ENCODE data around the gene TM9SF1.
A peak's percentile ranks its signal among the peaks of the same experiment; 100 is the strongest.

Gene TM9SF1

DNA sequence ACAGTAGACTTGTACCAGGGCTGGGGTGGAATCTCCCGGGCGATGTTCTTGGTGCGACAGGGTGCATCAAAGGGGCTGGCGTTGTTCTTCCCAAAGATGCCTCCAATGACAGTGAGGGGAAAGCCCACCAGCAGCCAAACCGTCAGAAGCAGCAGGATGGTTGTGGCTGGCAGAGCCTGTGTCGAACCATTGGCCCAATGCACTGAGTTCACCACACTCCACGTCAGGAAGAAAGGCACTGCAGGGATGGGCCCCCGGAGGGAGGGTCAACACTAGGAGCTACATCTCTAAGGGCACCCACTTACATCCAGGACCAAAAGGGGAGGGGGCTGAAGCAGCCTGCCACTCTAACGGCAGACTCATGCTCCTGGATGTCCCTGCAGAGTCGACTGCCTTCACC, 4.8 kb downstream of the TM9SF1 start:
- H3K27ac Mint-ChIP-seq, result no peak overlapping the region
- H3K4me3 Mint-ChIP-seq, result no peak overlapping the region
- peaks cover 18% of the 10 kb centered on the region for H3K36me3 Mint-ChIP-seq

DNA sequence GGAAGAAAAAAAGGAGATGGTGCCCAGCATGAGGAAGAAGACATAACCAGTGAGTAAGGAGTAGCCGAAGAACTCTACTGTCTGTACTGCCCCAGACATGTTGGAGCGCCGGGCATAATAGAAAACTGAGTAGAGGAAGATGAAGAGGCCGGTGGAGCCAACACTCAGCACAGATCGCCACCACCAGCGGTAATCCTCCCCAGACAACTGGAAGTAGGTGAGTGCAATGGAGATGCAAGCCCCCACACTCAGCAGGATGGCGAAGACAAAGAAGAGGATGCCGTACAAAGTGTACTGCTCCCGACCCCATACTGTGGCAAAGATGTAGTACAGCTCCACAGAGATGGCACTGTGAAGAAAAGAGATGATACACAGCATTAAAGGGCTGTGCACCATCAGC, 5.8 kb downstream of the TM9SF1 start:
- Mint-ChIP-seq H3K4me1 (ENCODE audit: low read depth) (peaks cover 48% of the 10 kb centered on the region), H3K36me3 (peaks cover 18% of the 10 kb centered on the region), H3K27ac (peak overlapping the region; percentile 90), H3K4me3 (peak overlapping the region; percentile 93), H3K9me3 (ENCODE audit: low read depth) (no peaks in the 10 kb centered on the region), H3K27me3 (no peaks in the 10 kb centered on the region)

More for the DNA sequence above, 4.8 kb downstream of the TM9SF1 start:
- no peaks in the 10 kb centered on the region for H3K27me3 Mint-ChIP-seq
- no peaks in the 10 kb centered on the region for H3K9me3 Mint-ChIP-seq (ENCODE audit: low read depth)
- peaks cover 52% of the 10 kb centered on the region for H3K4me1 Mint-ChIP-seq (ENCODE audit: low read depth)

DNA sequence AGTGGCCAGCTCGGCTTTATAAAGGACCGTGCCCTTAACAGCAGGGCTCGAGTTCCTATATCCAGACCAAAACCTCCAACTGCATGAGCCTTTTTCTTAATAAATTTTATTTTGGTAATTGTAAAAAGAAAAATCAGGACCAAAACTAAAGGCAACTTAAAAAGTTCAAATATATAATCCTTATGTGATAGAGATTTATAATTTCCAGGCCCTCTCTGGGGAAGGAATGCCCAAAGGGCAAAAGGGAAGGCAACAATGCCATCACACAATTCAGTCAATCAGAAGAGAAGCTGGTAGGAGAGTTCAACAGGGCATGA, 6.2 kb downstream of the TM9SF1 start:
- Mint-ChIP-seq H3K9me3 (ENCODE audit: low read depth) (no peaks in the 10 kb centered on the region), H3K4me1 (ENCODE audit: low read depth) (peaks cover 44% of the 10 kb centered on the region), H3K27ac (peak overlapping the region; percentile 90), H3K36me3 (peaks cover 17% of the 10 kb centered on the region), H3K27me3 (no peaks in the 10 kb centered on the region), H3K4me3 (peak overlapping the region; percentile 93)

DNA sequence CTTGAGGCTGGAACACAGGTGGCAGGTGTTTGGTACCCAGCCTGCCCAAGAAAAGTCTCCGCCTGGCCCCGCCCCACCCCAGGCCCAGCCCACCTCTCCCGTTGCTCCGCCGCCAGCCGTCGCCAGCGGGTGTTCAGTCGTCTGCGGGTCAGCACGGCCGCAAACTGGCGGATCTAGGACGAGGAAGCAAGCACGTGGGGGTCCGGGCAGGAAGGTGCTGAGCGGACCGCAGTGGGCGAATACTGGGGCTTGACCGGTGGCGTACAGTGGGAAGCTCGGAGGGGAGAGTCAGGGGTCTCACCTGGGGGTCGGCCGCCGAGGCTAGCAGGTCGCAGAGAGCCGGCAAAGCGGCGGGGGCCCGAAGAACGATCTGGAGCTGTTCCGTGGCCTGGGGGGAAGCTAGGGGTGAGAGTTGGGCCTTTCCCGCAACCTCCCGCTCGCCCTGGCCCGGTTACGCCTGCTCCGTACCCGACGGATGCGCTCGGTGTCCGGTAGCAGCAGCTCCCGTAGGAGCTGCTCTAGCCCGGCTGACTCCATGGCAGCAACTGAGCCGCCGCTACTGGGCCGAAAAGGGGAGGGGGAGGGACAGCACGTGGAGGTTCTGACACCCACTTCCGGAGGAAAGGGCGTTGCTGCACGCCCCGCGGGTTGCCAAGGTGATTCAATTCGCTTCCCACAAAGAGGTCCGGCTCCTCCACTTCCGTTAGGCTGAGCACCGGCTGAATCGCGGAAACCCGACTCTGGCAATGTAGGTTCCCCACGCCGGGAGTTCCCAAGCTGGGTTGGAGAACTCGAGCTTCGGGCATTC, 6.8 kb downstream of the TM9SF1 start, which contains the start of gene IPO4:
Gene IPO4 (minus strand): TSS at position 566 of the 808 bp plus-strand sequence. CDS start 29 bp downstream, at position 537.
- peaks cover 15% of the 10 kb centered on the region for H3K36me3 Mint-ChIP-seq
- no peaks in the 10 kb centered on the region for H3K27me3 Mint-ChIP-seq
- peaks cover 41% of the 10 kb centered on the region for H3K4me1 Mint-ChIP-seq (ENCODE audit: low read depth)
- H3K9me3 Mint-ChIP-seq (ENCODE audit: low read depth), result no peaks in the 10 kb centered on the region
- peak within 1 kb of the TSS; percentile 90 for H3K27ac Mint-ChIP-seq
- peak within 1 kb of the TSS; percentile 93 for H3K4me3 Mint-ChIP-seq

DNA sequence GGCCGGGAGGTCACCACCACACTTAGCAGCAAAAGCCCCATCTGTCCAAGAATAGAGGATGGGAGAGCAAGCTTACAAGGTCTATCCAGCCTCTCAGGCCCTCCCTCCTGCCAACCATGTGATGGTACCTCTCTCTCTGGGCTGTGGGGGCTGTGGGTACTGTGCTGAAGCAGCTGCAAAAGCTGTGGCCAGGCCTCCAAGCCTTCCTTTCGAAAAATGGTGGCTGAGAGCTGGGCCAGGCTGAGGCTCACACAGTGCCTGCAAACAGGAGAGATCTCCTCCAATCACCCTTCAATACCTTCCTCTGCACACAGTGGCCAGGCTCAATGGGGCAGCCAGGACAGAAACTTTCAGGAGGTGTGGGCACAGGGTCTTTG, 7.7 kb downstream of the TM9SF1 start:
- Mint-ChIP-seq H3K36me3 (peaks cover 10% of the 10 kb centered on the region), H3K27ac (peak overlapping the region; percentile 90), H3K9me3 (ENCODE audit: low read depth) (no peaks in the 10 kb centered on the region), H3K4me3 (peak overlapping the region; percentile 93), H3K27me3 (no peaks in the 10 kb centered on the region), H3K4me1 (ENCODE audit: low read depth) (peaks cover 34% of the 10 kb centered on the region)

DNA sequence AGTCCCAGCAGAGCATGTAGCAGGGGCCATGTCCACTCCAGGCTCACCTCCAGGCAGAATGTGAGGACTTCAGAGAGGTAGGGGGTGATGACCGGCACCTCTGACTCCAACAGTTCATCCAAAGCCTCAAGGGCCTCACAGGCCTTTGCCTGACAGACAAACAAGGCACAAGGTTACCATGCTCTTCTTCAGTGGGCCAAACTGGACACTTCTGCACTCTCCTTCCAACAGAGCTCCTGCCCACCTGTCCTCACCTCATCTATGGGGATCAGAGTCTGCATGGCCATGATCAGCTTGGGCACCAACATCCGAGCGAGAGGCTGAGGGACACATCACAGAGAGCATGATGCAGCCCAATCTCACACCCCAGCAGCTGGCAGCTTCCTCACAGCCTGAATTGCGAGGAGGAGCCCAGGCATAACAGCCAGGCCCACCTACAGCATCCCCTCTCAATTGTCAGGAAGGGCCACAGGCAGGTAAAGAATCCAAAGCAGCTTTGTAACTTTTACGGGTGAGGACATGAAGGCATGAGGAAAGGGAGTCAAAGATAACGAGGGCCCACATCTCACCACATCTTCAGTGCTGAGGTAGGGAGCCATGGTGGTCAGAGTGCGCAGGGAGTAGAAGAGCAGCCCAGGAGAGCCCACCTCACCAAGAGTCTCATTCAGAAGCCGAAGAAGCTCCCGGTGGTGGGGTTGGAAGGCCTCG, 8.3 kb downstream of the TM9SF1 start:
- Mint-ChIP-seq H3K27me3 (no peaks in the 10 kb centered on the region), H3K4me3 (peak overlapping the region; percentile 93), H3K27ac (no peak overlapping the region), H3K4me1 (ENCODE audit: low read depth) (peaks cover 29% of the 10 kb centered on the region), H3K9me3 (ENCODE audit: low read depth) (no peaks in the 10 kb centered on the region), H3K36me3 (peaks cover 7% of the 10 kb centered on the region)

DNA sequence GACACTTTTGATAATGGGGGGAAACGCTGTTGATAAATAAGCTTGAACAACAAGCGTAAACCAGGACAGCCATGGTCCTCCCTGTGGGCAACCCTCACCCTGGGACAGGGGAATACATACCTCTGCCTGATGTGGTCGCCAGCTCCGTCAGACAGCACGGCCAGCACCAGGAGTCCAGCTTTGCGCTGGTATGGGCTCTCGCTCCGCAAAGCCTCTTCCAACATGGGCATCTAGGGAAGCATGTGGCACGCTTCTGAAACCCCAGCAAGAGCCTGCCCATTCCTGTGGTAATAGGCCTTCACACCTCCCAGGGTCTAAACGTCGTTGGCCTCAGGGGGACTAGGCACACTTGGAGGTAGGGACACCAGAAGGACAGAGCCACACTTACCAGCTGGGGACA, 9.5 kb downstream of the TM9SF1 start:
- peaks cover 7% of the 10 kb centered on the region for H3K36me3 Mint-ChIP-seq
- no peaks in the 10 kb centered on the region for H3K27me3 Mint-ChIP-seq
- H3K27ac Mint-ChIP-seq, result no peak overlapping the region
- H3K4me1 Mint-ChIP-seq (ENCODE audit: low read depth), result peaks cover 23% of the 10 kb centered on the region
- no peaks in the 10 kb centered on the region for H3K9me3 Mint-ChIP-seq (ENCODE audit: low read depth)
- H3K4me3 Mint-ChIP-seq, result no peak overlapping the region

DNA sequence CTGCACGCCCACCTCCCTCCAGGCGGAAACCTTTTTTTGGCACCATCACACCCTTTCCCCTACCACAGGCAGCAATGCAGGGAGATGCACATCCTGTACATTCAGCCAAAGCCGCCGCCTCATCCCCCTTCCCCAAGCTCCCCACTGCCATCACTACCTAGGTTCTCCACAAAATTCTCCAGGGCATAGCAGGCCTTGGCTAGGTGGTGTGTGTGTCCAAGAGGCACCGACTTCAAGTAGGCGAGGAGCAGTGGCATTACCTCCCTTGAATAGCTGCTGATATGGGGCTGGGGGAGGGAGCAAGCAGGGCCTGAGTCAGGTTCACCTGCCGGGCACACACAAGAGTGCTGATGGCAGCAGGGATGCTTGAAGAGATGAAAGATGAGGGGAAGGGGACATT, 10.2 kb downstream of the TM9SF1 start:
- Mint-ChIP-seq H3K36me3 (peaks cover 7% of the 10 kb centered on the region), H3K27me3 (no peaks in the 10 kb centered on the region), H3K4me1 (ENCODE audit: low read depth) (peaks cover 21% of the 10 kb centered on the region), H3K27ac (no peak overlapping the region), H3K9me3 (ENCODE audit: low read depth) (no peaks in the 10 kb centered on the region), H3K4me3 (no peak overlapping the region)

DNA sequence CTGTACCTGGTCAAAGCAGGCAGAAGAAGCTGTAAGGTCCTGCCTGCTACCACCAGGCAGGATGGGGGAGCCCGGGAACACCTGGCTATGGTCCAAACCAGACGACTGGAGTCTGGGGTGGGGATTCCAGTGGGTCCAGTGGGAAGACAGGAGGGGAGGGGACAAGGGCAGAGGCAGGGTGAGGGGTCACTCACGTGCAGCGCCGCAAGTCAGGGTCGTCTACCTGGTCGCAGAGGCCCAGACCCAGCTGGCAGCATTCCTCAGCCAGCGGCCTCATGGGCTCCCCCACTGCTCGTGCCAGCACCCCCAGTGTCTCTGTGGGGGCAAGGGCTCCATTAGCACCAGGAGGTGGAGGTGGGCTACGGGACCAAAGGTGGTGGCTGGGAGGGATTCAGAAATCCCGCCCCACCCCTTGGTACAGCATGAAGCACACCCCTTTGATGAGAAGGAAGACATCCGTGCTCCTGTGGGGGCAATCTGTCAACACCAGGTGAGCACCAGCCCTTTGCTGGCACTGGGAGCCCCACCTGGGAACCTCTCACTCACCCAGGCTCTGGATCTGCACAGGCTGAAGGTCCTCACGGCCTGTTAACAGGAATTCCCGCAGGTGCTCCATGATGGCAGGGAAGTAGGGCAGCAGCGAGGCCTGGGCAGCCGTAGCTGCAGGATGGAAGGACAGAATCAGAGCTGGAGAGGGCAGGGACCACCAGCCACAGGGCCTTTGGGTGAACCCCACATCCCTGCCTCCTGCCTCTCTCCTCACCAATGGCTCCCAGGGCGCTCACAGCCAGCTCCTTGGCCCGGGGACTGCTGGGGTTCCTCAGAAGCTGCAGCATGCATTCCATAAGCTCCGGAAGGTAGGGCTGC, 10.9 kb downstream of the TM9SF1 start:
- Mint-ChIP-seq H3K4me1 (ENCODE audit: low read depth) (peaks cover 18% of the 10 kb centered on the region), H3K27me3 (no peaks in the 10 kb centered on the region), H3K4me3 (no peak overlapping the region), H3K9me3 (ENCODE audit: low read depth) (no peaks in the 10 kb centered on the region), H3K27ac (no peak overlapping the region), H3K36me3 (peaks cover 7% of the 10 kb centered on the region)

DNA sequence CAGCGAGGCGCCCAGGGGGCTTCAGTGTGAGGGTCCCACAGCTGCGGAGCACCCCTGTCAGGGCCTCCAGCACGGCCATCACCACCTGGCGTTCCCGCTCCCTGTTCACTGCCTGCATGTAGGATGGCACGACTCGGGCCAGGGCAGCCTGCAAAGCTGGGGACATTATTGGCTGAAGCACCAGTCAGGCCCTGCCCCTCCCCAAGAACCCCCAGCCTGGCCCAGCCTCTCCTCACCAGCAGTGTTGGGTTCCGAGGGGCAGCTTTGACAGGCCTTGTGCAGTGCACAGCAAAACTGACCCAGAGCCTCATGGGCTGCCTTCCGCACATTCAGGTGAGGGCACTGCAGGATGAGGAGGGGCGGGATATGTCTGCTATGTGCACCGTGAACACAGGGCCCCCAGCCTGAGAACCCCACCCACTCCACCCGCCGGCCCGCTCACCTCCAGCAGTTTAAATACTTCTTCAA, 12.2 kb downstream of the TM9SF1 start:
- Mint-ChIP-seq H3K27me3 (no peaks in the 10 kb centered on the region), H3K4me1 (ENCODE audit: low read depth) (peaks cover 12% of the 10 kb centered on the region), H3K36me3 (peaks cover 5% of the 10 kb centered on the region), H3K27ac (no peak overlapping the region), H3K4me3 (no peak overlapping the region), H3K9me3 (ENCODE audit: low read depth) (no peaks in the 10 kb centered on the region)

DNA sequence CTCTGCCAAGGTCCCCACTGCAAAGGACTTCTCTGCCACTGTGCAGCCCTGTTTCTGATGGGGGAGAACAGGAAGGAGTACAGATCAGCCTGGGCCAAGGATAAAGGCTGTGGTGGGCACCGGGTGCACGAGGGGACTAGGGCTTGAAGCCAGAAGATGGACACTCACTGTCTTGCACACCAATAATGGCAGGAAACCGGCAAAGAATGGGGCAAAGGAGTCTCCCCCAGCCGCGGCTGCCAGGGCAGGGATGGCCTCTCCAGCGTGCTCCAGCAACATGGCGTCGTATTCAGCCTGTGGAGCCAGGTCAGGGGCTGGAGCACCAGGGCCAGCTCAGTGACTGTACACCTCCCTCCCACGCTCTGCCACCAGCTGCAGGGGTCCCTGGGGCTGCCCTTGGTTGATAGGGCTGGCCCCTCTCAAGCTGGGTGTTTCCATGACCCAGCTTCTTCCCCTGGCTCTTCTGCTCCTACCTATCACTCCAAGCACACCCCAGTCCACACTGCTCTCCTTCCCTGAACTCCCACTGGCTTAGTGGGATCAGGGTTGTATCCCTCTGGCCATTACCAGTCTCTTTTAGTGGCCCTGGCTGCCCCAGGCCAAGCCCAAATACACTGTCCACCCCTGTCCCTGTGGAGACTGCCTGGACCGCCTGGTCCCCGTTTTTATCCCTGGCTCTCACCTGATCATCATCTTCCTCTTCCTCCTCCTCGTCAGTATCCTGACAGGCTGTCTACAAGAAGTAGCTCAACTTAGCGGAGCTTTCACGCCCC, 12.9 kb downstream of the TM9SF1 start:
- Mint-ChIP-seq H3K27ac (peak overlapping the region; percentile 64), H3K9me3 (ENCODE audit: low read depth) (no peaks in the 10 kb centered on the region), H3K4me1 (ENCODE audit: low read depth) (peaks cover 7% of the 10 kb centered on the region), H3K27me3 (no peaks in the 10 kb centered on the region), H3K4me3 (no peak overlapping the region), H3K36me3 (peaks cover 3% of the 10 kb centered on the region)

DNA sequence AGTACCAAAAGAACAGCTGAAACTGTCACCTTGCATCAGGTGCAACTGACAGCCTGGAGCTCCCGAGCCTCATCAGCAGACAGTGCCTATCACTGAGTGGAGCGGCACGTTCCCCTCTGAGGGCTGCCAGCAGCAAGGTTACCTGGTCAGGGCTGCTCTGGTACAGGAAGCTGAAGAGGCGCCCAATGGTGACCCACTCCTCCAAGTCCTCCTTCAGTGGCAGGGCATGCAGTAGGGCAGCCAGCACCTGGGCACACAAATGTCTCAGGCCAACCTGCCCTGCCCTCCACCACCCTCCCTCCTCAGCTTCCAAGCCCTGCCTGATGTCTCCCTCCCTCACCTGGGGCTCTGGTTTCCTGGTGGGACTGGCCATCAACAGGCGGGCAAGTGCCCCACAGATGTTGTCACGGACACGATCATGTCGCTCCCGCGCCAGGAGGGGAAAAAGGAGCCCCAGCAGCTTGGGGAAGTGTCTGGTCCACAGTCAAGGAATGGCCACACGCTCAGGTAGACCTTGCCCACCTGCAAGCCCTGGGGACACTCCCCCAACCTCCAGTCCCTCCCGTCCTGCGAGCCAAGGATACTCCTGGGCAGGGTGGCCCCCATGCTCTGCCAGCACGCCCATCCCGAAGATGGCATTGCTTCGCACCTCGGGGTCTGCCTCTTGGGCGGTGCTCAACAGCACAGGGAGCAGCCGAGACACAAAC, 13.7 kb downstream of the TM9SF1 start:
- Mint-ChIP-seq H3K36me3 (no peaks in the 10 kb centered on the region), H3K9me3 (ENCODE audit: low read depth) (no peaks in the 10 kb centered on the region), H3K27me3 (no peaks in the 10 kb centered on the region), H3K27ac (peak overlapping the region; percentile 64), H3K4me3 (no peak overlapping the region), H3K4me1 (ENCODE audit: low read depth) (peaks cover 3% of the 10 kb centered on the region)

DNA sequence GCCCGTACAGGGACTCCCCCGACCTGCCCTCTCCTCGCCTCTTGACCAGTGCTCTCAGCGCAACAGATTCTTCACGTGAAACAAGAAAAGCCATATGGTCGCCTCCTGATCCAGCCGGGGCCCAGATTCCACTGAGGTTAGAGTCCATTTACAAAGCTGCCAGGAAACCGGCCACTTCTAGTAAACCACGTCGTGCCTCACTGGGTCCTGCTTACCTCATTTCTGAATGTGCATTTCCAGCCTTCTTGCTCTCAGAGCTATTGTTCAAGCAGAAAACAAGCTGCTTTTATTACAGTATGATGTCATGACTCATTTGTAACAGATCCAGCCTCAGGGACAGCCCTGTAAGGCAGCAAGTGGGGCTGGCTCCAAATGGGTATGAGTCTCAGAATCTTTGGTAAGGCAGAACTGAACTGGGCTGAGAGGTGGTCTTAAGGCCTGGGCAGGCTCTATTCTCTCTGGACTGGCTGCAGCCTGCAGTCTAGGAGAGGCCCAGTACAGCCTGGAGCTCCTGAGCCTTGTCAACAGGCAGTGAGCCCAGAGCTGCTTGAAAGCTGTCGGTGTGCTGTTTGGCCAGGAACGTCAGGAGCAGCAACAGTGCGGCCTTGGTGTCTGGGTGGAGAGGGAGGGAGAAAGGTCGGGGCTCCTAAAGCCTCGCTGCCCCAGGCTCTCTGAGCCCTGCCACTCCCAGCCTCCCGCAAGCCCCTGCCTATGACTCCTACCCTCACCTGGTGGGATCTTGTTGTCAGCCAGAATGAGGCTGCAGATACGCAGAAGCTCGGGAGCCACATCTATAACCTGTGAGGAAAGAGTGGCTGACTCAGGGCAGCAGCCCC, 15.1 kb downstream of the TM9SF1 start:
- no peak overlapping the region for H3K4me3 Mint-ChIP-seq
- no peaks in the 10 kb centered on the region for H3K36me3 Mint-ChIP-seq
- H3K27me3 Mint-ChIP-seq, result no peaks in the 10 kb centered on the region
- H3K27ac Mint-ChIP-seq, result no peak overlapping the region
- H3K9me3 Mint-ChIP-seq (ENCODE audit: low read depth), result no peaks in the 10 kb centered on the region
- H3K4me1 Mint-ChIP-seq (ENCODE audit: low read depth), result peaks cover 3% of the 10 kb centered on the region

Data from activated naive CD8-positive, alpha-beta T cell (primary cell).